GM19438 (cell line): ENCODE measurements around the gene TRIM44.
A peak's percentile ranks its signal among the peaks of the same experiment; 100 is the strongest.

ENCODE experiments used
- ATAC-seq: cut with Tn5 transposase; IDR thresholded peaks from one replicate; pipeline ENCODE4 v1.9.1; 2021; ENCODE audit warnings: low read depth; ENCODE audit not compliant: unreplicated experiment

TRIM44 gene

DNA sequence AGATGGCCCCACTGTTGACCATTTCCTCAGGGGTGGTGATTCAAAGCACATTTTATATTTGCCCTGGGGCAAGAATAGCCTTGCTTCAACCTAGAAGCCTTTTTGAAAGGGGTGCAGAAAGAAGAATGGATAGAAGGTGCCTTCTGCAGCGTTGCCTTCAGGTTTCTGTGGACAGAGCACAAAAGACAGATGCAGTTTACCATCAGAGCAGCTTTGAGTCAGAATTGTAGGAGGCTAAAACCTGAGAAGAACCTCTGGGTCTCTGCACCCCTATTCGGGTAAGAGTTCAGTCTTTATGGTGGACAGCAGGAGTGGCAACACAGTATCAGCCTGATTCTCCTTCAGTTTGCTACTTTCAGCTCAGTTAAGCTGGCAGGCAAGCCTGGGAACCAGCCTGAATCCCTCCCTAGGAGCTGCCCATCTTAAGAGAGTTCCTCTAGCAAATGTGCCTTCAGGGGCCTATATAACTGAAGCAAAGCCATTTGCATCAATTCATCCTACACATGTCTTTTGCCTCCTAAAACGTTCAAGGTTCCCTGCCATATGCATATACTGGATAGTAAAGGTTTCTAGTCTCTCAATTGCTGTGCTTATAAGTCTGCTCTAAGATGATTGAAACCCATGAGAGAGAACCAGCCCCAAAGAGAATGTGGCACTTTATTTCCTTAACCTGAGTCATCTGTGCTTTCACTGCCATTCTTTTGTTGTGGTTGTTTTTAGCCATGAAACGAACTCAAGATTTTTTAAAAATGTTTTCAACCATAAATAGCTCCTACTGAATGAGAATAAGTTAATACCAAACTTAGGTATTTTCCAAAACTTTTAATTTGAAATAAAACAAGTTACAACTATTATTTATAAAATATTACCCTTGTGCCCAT, 123.0 kb downstream of the TRIM44 start:
- no peak for ATAC-seq

DNA sequence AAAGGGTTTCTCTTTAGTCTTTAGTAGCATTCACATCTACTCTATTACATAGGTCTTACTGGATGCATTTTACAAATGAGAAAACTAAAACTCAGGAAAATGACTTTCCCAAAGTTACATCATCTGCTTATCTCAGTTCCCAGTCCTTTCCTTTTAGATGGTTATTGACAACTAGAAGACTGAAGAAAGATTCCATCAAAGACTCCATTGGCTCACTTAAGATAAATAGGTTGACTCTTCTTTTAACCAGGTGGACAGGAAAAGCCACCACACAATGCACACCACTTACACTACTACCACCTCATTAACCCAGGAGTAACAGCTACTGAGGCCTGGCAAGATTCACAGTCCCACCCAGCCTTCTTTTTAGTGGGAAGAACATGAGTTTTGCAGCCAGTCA, 123.6 kb downstream of the TRIM44 start:
- ATAC-seq = no peak

DNA sequence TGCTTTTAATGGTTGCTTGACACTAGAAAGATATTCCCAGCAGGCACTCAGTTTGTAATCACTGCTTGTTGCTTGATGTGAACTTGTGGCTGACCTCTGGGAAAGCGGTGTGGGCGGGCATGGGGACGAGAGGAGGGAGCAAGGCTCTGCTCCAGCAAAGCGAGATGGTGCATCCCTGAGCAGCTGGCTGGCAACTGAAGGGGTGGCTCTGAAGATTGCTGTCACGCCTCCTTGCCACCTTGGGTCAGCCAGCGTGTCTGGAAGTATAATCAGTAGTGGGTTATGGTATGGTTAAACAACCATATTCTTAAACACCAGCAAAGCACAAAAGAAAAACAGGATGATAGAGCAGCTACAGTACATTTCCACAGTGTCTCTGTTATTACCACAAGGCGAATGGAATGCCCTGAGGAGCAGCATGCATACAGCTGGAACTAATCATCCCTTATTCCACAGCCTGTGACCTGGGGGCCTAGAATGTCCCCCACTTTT, 124.5 kb downstream of the TRIM44 start:
- no peak for ATAC-seq

DNA sequence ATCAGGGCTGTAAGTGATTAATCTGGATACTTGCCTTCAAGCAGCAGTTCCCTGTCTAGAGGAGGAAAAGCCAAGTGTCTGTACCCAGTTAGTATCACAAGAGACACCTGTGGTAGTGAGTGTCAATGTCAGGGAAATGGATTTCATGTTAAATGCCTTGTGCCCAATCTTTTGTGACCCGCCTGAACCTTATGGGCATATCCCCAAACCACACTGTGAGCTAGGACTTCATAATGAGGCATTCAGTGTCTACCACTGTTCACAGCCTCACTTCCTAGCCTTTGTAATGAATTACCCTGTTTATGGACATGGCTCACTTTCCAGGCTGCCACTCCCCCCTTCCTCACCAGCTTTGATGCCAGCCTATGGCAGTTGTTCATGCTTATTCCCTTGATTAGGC, 125.1 kb downstream of the TRIM44 start:
- no peak for ATAC-seq

DNA sequence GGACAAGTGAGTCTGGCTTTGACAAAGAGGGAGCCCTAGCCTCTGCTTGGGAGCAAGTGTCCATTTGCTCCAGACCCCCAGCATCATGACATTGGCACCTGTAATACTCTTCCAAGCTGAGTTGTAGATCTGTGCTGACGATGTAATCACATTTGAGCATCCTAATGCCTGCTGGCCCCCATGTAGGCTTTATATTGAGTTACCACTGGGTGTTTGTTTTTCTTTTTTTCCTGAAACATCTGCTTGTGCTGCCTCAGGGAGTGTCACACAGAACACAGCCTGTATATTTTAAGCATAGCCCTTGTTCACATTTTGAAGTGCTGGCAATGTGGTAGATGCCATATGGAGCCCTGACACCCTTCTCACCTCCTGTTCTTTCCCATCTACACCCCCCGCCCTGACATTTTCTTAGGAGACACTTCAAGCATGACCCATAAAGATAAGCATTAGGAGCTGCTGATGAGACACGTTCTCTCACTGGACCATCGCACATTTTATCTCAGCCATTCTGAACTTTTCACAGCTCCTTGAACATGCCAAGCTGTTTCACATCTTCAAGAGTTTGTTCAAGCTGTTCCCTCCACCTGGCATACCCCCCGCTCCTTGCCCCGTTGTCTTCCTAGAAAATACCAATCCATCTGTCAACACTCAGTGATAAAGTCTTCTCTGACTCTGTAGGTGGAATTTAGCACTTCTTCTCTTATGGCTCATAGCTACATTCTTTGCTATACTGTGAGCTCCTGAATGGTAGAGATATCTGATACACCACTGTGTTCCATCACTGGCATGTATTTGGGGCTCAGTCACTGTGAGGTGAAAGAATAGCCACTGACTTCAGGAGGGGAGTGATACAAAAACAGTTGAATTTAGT, 128.7 kb downstream of the TRIM44 start:
- no peak for ATAC-seq

DNA sequence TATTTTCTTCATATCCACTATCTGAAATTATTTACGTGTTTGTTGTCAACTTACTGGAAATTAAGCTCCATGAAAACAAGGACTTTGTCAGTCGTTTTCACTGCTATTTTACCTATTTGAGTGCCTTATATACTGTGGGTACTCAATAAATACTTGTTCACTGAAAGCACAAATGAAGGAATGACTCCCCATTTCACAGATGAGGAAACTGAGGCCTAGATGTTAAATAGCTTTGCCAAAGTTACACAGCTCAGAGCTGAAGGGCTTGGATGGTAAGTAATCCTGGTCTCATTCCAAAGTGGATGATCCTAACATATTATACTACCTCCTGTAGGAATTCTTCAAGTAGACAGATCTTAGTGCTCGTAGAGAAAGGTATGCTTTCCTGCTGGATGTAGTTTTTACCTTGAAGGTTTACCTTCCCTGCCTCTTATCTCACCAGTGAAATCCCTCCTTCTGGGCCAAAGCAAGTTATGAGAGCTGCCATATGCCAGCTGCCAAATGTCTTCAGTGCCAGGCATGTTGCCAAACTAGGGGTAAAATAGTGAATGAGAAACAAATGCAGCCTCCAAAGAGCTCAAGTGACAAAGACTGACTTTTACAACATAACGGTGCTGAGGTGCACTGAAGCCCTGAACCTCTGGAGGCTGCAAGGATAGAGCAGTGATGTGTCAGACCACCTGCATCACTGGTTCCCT, 129.7 kb downstream of the TRIM44 start:
- no peak for ATAC-seq

DNA sequence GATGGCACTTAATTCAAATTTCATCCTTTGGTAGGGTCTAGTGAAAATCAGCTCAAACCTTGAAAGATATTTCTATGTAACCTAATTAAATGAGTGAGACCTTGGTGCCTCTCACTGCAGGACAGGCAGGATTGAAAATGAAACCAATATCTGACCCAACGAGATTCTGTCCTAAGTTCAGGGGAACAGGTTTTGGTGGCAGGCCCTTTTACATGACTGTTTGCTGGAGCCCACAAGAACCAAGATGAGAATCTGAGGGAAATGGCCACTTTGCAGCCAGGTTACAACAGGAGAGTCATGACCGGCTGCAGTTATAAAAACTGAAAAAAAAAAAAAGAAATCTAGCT, 130.2 kb downstream of the TRIM44 start:
- ATAC-seq = no peak

DNA sequence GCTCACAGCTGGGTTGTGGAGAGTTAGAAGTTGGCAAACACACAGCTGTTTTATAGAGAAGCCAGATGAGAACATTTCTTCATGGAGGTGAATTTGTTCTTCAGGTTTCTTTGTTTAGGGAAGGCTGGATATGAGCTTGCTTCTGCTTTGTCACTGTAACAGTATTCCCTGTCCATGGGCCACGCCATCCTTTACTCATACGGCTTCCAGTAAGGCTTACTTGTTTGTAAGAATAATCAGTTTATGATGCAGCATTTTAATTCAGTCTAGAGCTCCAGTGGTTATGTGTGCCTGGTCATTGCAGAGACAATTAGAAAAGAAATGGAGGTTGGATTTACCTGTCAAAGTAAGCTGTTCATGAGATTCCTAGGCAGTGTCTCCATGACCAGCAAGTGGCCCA, 131.8 kb downstream of the TRIM44 start:
- ATAC-seq = no peak

DNA sequence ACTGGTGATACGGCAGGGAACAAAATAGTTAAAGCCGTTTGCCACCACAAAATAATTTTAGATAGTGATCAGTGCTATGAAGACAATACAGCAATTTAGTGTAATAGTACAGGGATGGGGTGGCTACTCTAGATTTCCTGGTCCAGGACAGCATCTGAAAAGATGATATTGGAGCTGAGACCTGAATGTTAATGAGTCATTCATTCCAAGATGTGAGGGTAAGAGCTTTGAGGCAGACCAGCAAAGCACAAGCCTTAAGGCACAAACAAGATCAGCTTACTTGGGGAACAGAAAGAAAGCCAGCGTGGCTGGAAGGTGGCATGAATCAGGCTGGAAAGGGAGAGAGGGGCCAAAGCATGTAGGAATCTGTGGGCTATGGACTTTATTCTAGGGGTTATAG, 132.3 kb downstream of the TRIM44 start:
- ATAC-seq = no peak

DNA sequence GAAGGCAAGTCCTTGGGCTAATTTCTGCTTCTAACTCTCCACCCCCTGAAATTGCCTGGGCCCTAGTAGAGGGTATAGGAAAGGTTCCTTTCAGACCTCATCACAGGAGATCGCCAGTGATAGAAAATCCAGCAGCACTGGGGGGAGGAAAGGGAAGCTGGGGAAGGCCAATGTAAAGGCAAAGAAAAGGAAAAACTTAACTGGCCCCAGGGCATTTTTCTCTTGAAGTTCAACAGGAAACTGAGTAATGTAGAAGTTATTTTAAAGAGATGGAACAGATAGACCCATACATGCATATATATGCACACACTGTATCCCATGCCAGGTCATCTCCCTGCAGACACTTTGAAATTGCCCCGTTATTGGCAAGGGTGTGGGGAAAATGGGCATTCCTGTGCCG, 134.0 kb downstream of the TRIM44 start:
- ATAC-seq = no peak

DNA sequence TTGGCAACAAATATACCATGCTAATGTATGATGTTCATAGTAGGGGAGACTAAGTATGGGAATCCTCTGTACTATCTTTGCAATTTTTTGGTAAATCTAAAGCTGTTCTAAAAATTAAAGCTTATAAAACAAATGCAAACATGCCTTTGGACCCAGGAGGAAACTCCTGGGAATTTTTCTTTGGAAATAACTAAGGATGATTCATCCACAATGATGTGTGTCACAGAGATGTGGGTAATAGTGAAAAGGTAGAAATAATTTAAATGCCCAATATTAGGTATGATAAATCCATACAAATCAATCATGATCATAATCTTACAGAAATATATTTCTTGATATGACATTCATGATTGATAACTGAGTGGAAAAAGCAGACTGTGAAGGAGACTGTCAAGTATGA, 135.8 kb downstream of the TRIM44 start:
- ATAC-seq = no peak

DNA sequence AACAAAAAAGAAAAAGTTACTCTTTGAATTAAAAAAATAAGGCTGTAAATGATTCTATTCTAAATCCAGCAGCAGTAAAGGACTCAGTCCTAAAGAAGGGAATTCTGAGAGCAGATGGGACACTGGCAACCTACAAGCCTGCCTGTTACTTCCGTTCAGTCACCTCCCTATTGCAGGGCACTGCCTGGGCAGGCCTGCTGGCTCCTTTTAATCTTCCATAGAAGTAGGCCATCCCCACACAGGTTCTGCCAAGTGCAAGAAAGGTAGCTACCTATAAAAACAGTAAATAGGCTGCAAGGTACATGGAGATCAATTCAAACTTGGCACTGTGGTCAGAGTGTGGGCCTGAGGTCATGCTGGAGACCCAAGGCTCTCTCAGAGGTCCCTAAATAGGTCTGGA, 136.4 kb downstream of the TRIM44 start:
- ATAC-seq = no peak

DNA sequence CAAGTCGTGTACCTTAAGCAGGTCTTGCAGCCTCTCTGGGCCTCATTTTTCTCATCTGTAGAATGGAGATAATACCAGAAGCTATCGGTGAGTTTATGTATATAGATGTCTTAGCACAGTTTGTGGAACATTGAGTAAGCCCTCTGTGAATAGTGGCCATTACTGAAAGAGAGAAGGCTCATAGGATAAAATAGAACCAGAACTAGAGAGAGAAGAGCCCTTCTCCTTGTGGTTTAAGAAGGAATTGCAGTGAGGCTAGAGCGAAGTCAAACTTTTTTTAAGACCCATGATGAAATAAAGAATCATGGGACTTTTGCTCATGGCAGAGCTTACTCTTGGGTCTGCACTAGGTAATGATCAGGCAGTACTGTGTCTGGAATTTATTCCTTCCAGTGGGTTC, 137.1 kb downstream of the TRIM44 start:
- ATAC-seq = no peak

DNA sequence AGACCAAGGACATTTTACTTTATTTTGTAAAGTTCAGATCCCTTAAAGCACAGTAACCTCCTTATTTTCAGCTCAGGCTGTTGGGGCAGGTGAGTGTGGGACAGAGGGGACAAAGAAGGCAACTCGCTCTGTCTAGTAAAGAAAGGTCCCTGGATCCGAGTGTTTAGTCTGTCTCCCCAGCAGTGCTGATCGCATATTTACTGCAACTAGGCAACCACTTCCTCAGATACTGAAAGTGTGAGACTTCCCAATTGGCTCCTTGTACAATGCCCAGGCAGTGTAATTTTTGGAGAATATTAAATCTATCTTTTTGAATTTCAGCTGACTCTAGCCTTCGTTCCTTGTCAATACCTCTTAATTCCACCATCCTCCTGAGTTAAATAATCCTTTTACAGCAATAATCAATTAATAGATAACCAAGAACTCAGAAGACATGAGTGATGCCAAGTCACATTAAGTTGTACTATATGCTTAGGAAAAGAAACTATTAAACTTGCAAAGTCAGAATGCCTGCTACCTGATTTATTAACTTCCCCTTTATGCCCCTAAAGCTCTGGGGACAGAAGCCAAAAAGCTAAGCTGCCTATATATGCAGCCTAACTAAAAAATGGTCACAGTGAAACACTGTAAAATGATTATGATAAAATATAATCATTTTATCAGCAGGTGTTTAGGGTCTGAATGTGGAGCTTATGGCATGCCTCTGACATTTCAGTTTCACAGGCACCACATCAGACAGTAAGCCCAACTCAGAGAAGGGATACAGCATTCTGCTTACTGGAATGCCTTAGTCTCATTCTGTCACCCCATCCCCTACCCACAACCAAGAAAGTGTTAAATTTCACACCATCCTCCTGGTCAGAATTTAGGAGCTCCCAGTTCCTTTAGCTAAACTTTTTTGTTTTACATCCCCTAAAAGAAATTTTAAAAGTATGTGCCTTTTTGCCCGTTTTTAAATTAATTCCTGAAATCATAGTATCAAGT, 138.7 kb downstream of the TRIM44 start:
- peak; percentile 87 for ATAC-seq

DNA sequence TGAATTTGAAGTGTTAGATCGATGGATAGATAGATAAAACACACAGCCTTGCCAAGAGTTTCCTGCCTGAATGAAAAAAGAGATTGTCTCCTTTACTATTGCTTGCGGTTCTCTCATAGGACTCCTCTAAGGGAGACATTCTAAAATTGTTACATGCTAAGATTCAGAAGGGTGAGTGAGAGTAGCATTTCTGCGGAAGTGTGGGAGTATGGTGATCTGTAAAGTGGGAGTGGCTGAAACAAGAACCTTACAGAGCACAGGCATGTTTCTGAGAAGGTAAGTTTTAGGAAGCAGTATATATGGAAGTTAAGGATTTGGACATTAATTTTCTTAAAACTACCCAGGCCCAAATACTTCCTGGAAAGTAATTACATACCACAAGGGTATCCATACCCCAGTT, 139.6 kb downstream of the TRIM44 start:
- ATAC-seq = no peak

DNA sequence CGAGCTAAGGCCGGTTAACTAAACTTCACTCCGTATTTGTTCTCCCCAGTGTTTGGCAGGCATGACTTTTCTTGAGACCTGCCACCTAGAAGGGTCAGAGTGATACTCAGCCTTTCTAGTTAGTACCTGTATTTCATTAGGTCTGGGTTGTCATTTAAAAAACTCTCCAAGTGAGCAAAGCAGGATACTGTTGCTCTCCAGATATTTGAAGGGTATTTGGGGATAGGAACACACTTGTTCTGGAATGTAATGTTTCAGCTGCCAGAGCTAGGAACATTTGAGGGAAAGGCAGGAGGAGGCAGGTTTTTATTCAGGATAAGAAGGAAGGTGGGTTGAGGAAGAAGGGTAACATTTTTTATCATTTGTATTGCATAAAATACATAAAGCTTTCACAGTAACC, 140.1 kb downstream of the TRIM44 start:
- ATAC-seq = no peak

DNA sequence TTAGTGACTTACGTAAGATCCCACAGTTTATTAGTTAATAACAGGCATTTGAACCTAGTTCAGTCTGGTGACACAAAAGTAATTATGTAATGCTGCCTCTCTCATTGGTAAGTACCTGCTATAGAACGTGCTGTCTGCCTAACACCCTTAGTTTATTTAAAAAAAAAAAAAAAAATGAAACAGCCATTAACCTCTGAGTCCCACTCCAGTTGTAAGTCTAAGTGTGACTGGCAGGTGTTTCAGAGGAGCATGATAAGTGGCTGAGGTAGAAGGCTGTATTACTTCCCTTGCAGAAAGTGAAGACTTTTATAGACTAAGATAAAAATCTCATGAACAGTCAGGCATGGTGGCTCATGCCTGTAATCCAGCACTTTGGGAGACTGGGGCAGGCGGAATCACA, 140.5 kb downstream of the TRIM44 start:
- ATAC-seq = no peak

DNA sequence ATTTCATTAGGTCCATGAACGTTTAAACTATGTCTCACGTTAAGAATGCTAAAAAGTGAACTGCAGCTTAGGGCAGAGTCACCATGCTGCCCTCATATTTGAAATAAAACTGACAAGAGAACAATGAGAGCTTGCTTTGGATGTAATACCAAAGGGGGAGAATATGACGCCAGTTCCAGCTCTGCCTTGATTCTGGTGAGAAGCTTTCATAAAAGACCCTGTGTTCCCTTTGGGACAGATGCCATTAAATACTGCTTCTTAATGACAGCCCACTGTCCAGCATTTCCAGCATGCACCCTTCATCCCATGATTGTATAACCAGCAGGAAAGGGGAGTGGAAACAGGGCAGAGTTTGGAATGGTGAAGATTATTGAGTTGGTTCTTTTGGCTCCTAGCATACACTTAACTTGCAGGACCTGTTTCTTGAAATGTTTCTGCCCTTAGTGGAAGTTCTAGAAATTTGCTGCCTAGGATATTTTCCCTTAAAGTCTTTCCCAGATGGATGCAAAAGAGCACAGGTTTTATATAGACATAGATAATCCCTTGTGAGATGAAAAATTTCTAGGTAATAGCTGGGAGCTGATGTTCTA, 142.0 kb downstream of the TRIM44 start:
- no peak for ATAC-seq

DNA sequence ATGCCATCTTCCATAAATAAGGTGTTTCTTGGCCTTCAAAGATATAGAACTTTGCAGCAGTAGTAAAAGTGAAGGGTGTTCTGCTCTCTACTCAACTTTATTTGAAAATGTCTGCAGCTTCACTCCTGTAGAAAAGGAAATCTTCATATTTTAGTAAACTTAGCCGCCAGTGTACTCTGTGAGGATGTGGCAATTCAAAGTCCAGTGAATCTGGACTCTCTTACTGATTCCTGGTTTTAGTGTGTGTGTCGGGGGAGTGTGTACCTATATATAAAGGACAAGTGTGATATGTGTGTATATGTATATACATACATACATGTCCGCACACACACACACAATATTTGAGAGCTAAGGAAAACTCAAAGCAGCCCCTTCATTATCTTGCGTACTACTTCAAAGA, 147.0 kb downstream of the TRIM44 start:
- no peak for ATAC-seq
